ENCODE measurements around the gene TMC5. TPM values are rescaled to one million over a fixed set of nuclear protein-coding genes. Genes with fewer than 3 reads are reported as not detected.

The TMC5 gene
- total RNA-seq, 2 experiments from 2014 or later, result 0.53 to 0.98 TPM

GRCh38 chr16:19548144-19548543 lies 130.5 kb downstream of the TMC5 start:
- no peak for DNase-seq
- H3K36me3 Mint-ChIP-seq (ENCODE audit: low read depth), result peaks cover 49% of the 10 kb centered on the region
- no peak overlapping the region for H3K27ac Mint-ChIP-seq
- ChIA-PET CTCF (no interaction called here), POLR2A (interaction anchor here (0.9 to 1.5 kb wide), 2 partner anchors 24 kb away, joined by 3 to 6 read pairs; no protein-coding TSS in a partner anchor)
- H3K9me3 Mint-ChIP-seq, result peaks cover 3% of the 10 kb centered on the region
- H3K4me3 Mint-ChIP-seq, result no peak overlapping the region
- H3K4me1 Mint-ChIP-seq, result peaks cover 23% of the 10 kb centered on the region
- no peaks in the 10 kb centered on the region for H3K27me3 Mint-ChIP-seq

Other genes with a start within 250 kb of the TMC5 start
- not detected for gene SYT17, start 249.6 kb upstream of the TMC5 start, total RNA-seq
- gene CLEC19A, start 132.2 kb upstream of the TMC5 start, total RNA-seq, result not detected
- gene GDE1, start 104.2 kb downstream of the TMC5 start, total RNA-seq, result 10 to 100 TPM; 54.6 to 55.4 TPM
- 10 to 100 TPM; 44.7 to 50.9 TPM for gene CCP110, start 106.1 kb downstream of the TMC5 start, total RNA-seq
- 10 to 100 TPM; 48.7 to 55.4 TPM for gene VPS35L, start 137.8 kb downstream of the TMC5 start, total RNA-seq

Measured in activated CD4-positive, alpha-beta memory T cell treated with anti-CD3 and anti-CD28 coated beads, Interleukin-2, amount 10 ng/mL, durations not matched to agents 7 days and 5 days (primary cell).